Mesothelial cell of epicardium (in vitro differentiated cells): ENCODE results near the gene EOMES. TPM values are rescaled to one million over a fixed set of nuclear protein-coding genes. Genes with fewer than 3 reads are reported as not detected.
A peak's percentile ranks its signal among the peaks of the same experiment; 100 is the strongest.

ENCODE experiments used
- DNase-seq, 2 experiments: peaks; one replicate each; pipeline ENCODE4 v3.0.0; 2021; ENCODE audit warnings: low spot score in 2 of 2; ENCODE audit not compliant: unreplicated experiment in 2 of 2
- H3K27ac Mint-ChIP-seq: 2 replicates; pipeline ENCODE4 v1.8.0; 2021; ENCODE audit warnings: mixed read lengths
- H3K27me3 Mint-ChIP-seq: 2 replicates; pipeline ENCODE4 v1.8.0; 2021; ENCODE audit warnings: low read depth, mixed read lengths
- H3K36me3 Mint-ChIP-seq: 2 replicates; pipeline ENCODE4 v1.8.0; 2021; ENCODE audit warnings: mixed read lengths
- H3K4me1 Mint-ChIP-seq: 2 replicates; pipeline ENCODE4 v1.8.0; 2021; ENCODE audit warnings: mixed read lengths
- H3K4me3 Mint-ChIP-seq: 2 replicates; pipeline ENCODE4 v1.8.0; 2021; ENCODE audit warnings: mild to moderate bottlenecking, moderate library complexity, mixed read lengths
- H3K9me3 Mint-ChIP-seq: 2 replicates; pipeline ENCODE4 v1.8.0; 2021; ENCODE audit warnings: mixed read lengths
- CTCF ChIP-seq: fragments of 200-600 bp; sonication (generic); IDR thresholded peaks from one replicate; pipeline ENCODE4 v1.5.0; 2021; ENCODE audit warnings: antibody characterized with exemption; ENCODE audit not compliant: unreplicated experiment
- total RNA-seq: library from RNA; stranded (reverse); gene quantifications from 3 replicates; pipeline ENCODE4 v1.2.1, GENCODE V29; 2021

Gene EOMES
- total RNA-seq, 1 donor from 2014 or later, result not detected

- H3K27me3 Mint-ChIP-seq, result peaks cover 93% of the 10 kb centered on the region
- TF ChIP-seq CTCF, result no peak
- no peak for DNase-seq
- no peak overlapping the region for H3K4me3 Mint-ChIP-seq
- H3K9me3 Mint-ChIP-seq, result no peaks in the 10 kb centered on the region
- peaks cover 30% of the 10 kb centered on the region for H3K4me1 Mint-ChIP-seq
- no peaks in the 10 kb centered on the region for H3K36me3 Mint-ChIP-seq
- no peak overlapping the region for H3K27ac Mint-ChIP-seq
Observed at GRCh38 chr3:27715454-27715806, 6.7 kb downstream of the EOMES start.

DNA sequence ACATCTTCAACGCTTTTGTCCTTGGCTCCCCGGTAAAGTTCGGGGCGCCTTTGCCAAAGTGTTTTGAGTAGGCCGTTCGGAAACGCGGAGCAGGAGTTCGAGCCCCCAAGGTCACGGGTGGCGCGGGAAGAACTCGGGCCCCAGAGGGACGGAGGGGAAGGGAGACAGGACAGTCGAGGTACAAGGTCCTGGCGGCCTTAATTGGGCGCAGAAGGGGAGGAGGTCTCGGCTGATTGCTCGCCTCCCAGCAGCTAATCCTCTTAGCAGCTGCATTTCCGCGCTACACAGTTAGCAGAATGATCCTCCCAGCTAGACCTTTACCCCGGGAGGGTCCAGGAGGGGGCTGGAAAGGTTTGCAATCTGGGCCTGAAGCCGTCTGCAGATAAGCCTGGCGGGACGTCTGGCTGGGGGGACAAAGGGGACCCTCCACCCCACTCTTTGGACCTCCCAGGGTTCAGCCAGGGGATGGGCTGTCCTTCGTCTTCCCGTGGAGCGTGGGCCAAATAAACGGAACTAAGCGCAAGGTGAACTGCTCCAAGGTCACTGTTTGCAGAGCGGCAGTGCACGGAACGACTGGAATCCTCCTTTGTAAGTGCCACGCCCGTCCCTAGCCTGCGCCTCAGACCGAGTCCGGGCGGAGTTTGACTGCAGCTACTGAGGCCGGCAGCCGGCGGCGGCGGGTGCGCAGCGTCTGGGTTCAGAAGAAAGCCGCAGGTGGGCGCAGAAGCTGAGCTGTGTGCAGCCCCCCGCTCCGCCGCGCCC is 7.2 kb downstream of the EOMES start:
- TF ChIP-seq CTCF, result no peak
- Mint-ChIP-seq H3K9me3 (no peaks in the 10 kb centered on the region), H3K4me1 (peaks cover 30% of the 10 kb centered on the region), H3K27me3 (peaks cover 93% of the 10 kb centered on the region), H3K4me3 (peak overlapping the region; percentile 46), H3K36me3 (no peaks in the 10 kb centered on the region), H3K27ac (no peak overlapping the region)
- peak in 1 of 2 experiments; percentile 60 for DNase-seq

DNA sequence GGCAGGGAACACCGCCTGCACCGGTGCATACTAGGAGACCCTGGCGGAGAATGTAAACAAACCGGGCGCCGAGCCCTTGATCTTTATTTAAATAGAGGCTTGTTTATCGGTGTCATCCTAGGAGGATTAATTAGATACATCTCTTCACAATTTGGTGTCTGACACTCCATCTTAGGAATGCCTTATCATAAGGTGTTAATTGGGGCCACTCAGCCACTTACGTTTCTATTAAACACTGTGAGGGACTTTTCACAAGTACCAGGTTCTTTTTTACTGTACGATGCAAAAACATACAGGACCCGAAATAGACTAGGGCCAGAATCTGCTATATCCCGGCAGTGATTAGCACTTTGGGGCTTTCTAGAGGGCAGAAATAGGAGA is 8.0 kb downstream of the EOMES start:
- Mint-ChIP-seq H3K27me3 (peaks cover 91% of the 10 kb centered on the region), H3K4me1 (peaks cover 30% of the 10 kb centered on the region), H3K9me3 (no peaks in the 10 kb centered on the region), H3K36me3 (no peaks in the 10 kb centered on the region), H3K27ac (no peak overlapping the region), H3K4me3 (peak overlapping the region; percentile 86)
- TF ChIP-seq CTCF, result no peak
- DNase-seq, result no peak

DNA sequence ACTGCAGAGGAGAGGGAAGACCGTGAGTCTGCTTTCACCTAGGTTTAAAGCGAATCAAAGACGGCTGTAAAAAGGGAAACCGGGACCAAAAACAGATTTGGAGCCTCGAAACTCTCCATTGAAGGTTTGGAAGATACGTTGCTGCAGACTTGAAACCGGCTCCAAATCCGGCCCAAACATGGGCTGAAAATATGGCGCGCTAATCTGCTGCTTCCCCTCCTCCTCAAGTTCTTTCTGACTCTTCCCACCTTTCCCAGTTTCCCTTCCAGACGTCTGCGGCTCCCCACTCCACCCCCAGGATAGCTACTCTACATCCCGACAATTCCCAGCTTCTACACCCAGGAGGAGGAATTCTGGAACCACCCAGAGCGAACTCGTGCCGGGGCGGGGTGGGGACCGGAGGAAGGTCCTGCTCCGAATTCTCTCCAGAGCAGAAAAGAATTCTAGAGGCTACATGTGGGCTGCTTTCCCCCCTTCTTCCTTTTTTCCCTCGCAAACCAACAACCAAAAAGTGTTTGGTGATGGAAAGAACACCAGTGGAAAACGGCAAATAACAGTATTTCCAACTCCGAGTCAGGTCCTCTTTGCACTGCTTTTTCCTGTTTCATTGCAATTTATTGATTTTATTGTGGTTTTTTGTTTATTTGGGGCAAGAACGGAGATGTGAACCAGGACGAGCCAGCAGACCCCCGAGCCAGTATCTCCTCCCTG is 8.5 kb downstream of the EOMES start:
- Mint-ChIP-seq H3K9me3 (no peaks in the 10 kb centered on the region), H3K27ac (no peak overlapping the region), H3K27me3 (peaks cover 91% of the 10 kb centered on the region), H3K4me1 (peaks cover 30% of the 10 kb centered on the region), H3K4me3 (peak overlapping the region; percentile 86), H3K36me3 (no peaks in the 10 kb centered on the region)
- TF ChIP-seq CTCF, result no peak
- no peak for DNase-seq

DNA sequence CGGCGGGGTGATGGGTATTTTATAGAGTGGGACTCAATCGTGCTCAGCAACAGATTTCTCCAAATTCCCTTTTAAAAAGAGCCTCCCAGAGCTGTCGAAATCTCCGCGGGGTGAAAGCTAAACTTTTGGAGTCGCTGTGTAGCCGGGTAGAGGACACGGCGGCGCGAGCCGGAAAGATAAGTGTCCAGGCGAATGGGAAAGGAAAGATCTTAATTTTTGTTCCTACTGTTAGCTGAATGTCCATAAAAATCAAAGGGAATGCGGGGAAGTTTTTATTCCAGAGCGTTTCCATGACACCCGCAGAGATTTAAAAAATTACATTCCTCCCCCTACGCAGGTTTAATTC is 9.1 kb downstream of the EOMES start:
- no peaks in the 10 kb centered on the region for H3K9me3 Mint-ChIP-seq
- no peaks in the 10 kb centered on the region for H3K36me3 Mint-ChIP-seq
- no peak for DNase-seq
- H3K27me3 Mint-ChIP-seq, result peaks cover 91% of the 10 kb centered on the region
- H3K4me3 Mint-ChIP-seq, result peak overlapping the region; percentile 86
- H3K4me1 Mint-ChIP-seq, result peaks cover 30% of the 10 kb centered on the region
- no peak for TF ChIP-seq CTCF
- H3K27ac Mint-ChIP-seq, result no peak overlapping the region
